K562 (cell line): ENCODE data around the gene GOLIM4. TPM values are rescaled to one million over a fixed set of nuclear protein-coding genes. Genes with fewer than 3 reads are reported as not detected.

Experiments
- ATAC-seq: fragments of 200-7000 bp; cut with Tn5 transposase; 3 replicates; pipeline ENCODE4 v1.9.1; 2020; ENCODE audit warnings: moderate library complexity
- BruUV-seq: library from RNA; stranded (reverse); fragments of 400-500 nt; replicated peaks from 2 replicates; lab custom pipeline; 2021; lab: Mats Ljungman, UMichigan
- CTCF ChIA-PET: fragments of 300-600 bp; formaldehyde crosslinking; extraction: SDS; loops from one replicate; lab custom pipeline; 2021; ENCODE audit warnings: low intra/inter-chr PET ratio; lab: Yijun Ruan, JAX
- POLR2A ChIA-PET: fragments of 300-600, 350-650 bp; sonication (Branson Sonifier 250); formaldehyde crosslinking; extraction: SDS; loops from one replicate; lab custom pipeline; 2021; ENCODE audit warnings: antibody characterized with exemption, inconsistent platforms; lab: Yijun Ruan, JAX
- DNase-seq, 4 experiments: peaks; one replicate each; pipeline versions ENCODE4 v3.0.0 to v3.0.0-alpha.2; 2011 to 2018; ENCODE audit warnings: low spot score in 3 of 4, mixed read lengths in 3 of 4; ENCODE audit errors: extremely low read depth in 1 of 4
- FAIRE-seq: peaks from 2 replicates; lab custom pipeline; 2011; peaks lifted over from hg19 to GRCh38; lab: Jason Lieb, UNC
- H2AFZ ChIP-seq: 2 replicates; pipeline ENCODE4 v1.6.0; 2011; ENCODE audit warnings: low read depth, low read length, control low read depth, inconsistent platforms
- H3K27ac ChIP-seq: fragments of 200-600 bp; 3 replicates; pipeline ENCODE4 v1.8.0; 2011; ENCODE audit warnings: low read depth, mild to moderate bottlenecking, control low read depth, inconsistent platforms, low read length, moderate library complexity, mixed read lengths; ENCODE audit errors: extremely low read depth
- H3K27me3 ChIP-seq, 2 experiments: fragments of 300-600 bp in 1 of 2; 2 replicates in 1 of 2; 3 replicates in 1 of 2; pipeline versions ENCODE4 v1.6.0 to v1.8.0; 2011; ENCODE audit warnings: inconsistent platforms in 2 of 2, low read length in 2 of 2, mild to moderate bottlenecking in 1 of 2, mixed read lengths in 1 of 2, moderate library complexity in 1 of 2; ENCODE audit not compliant: control insufficient read depth in 2 of 2, insufficient read depth in 2 of 2
- H3K36me3 ChIP-seq: fragments of 300-600 bp; 3 replicates; pipeline ENCODE4 v1.8.0; 2011; ENCODE audit warnings: mild to moderate bottlenecking, low read length, inconsistent platforms; ENCODE audit not compliant: control insufficient read depth, insufficient read depth
- H3K4me1 ChIP-seq, 2 experiments: fragments of 200-600 bp in 1 of 2; replicated peaks in 1 of 2; 2 replicates in 1 of 2; 3 replicates in 1 of 2; pipeline versions ENCODE4 v1.5.1 to v1.8.0; 2011; ENCODE audit warnings: inconsistent platforms in 2 of 2, low read length in 2 of 2, mild to moderate bottlenecking in 1 of 2, mixed read lengths in 1 of 2, moderate library complexity in 1 of 2; ENCODE audit not compliant: control insufficient read depth in 2 of 2, insufficient read depth in 2 of 2
- H3K4me2 ChIP-seq: 2 replicates; pipeline ENCODE4 v1.6.1; 2011; ENCODE audit warnings: low read length, control low read depth, inconsistent platforms, mixed read lengths; ENCODE audit not compliant: insufficient read depth
- H3K4me3 ChIP-seq: fragments of 200-600 bp; sonication (generic), shearing (Covaris generic); 2 replicates; pipeline ENCODE4 v1.5.1; 2016; ENCODE audit warnings: control low read depth, inconsistent platforms
- H3K79me2 ChIP-seq: fragments of 200-600 bp; 3 replicates; pipeline ENCODE4 v1.8.0; 2011; ENCODE audit warnings: low read length, inconsistent platforms; ENCODE audit not compliant: control insufficient read depth, insufficient read depth
- H3K9ac ChIP-seq, 2 experiments: 2 replicates each; pipeline versions ENCODE4 v1.6.0 to v1.6.1; 2011; ENCODE audit warnings: low read depth in 2 of 2, low read length in 2 of 2, control low read depth in 1 of 2, inconsistent platforms in 1 of 2, mild to moderate bottlenecking in 1 of 2, mixed read lengths in 1 of 2; ENCODE audit not compliant: insufficient read depth in 1 of 2
- H3K9me1 ChIP-seq: one replicate; pipeline ENCODE4 v1.6.0; 2011; ENCODE audit warnings: inconsistent platforms, mild to moderate bottlenecking, low read length, moderate library complexity; ENCODE audit not compliant: control insufficient read depth, insufficient read depth
- H3K9me3 ChIP-seq: replicated peaks from 2 replicates; pipeline ENCODE4 v1.5.1; 2011; ENCODE audit warnings: low read depth, low read length, inconsistent platforms; ENCODE audit not compliant: control insufficient read depth, insufficient read depth
- H4K20me1 ChIP-seq: replicated peaks from 2 replicates; pipeline ENCODE4 v1.6.1; 2011; ENCODE audit warnings: low read length, inconsistent platforms, mixed read lengths; ENCODE audit not compliant: control insufficient read depth, insufficient read depth
- ETV1 ChIP-seq: fragments of 450-650 bp; conservative IDR thresholded peaks from 2 replicates; pipeline ENCODE4 v1.6.1; 2016; ENCODE audit warnings: missing genetic modification characterization, control low read depth, low read depth, missing compliant biosample characterization
- NFE2L1 ChIP-seq: fragments of 450-650 bp; IDR thresholded peaks from 2 replicates; pipeline ENCODE4 v1.6.1; 2016; ENCODE audit warnings: missing genetic modification characterization, low read depth, mild to moderate bottlenecking, missing compliant biosample characterization, moderate library complexity, borderline replicate concordance
- POLR2H ChIP-seq: IDR thresholded peaks from 2 replicates; pipeline ENCODE4 v1.6.1; 2016; ENCODE audit warnings: missing genetic modification characterization, low read depth, mild to moderate bottlenecking, control low read depth, missing compliant biosample characterization, moderate library complexity
- RBFOX2 ChIP-seq: fragments of 200-400 bp; formaldehyde crosslinking; IDR thresholded peaks from 2 replicates; pipeline ENCODE4 v1.6.1; 2017; ENCODE audit warnings: low read depth, mild to moderate bottlenecking, low read length, moderate library complexity
- RBM15 ChIP-seq: fragments of 200-400 bp; formaldehyde crosslinking; IDR thresholded peaks from 2 replicates; pipeline ENCODE4 v1.6.1; 2018; ENCODE audit warnings: mild to moderate bottlenecking, low read length, moderate library complexity; ENCODE audit not compliant: insufficient read depth
- SUPT5H ChIP-seq: fragments of 450-650 bp; IDR thresholded peaks from 2 replicates; pipeline ENCODE4 v1.6.1; 2016
- TAF1 ChIP-seq: IDR thresholded peaks from 2 replicates; pipeline ENCODE4 v1.6.1; 2011; ENCODE audit warnings: mild to moderate bottlenecking, low read length, moderate library complexity; ENCODE audit not compliant: insufficient read depth, control insufficient read depth, severe bottlenecking; ENCODE audit errors: extremely low read depth
- TAL1 ChIP-seq: fragments of 450-650 bp; IDR thresholded peaks from 2 replicates; pipeline ENCODE4 v1.6.1; 2016; ENCODE audit warnings: mild to moderate bottlenecking
- TEAD1 ChIP-seq, 2 experiments: fragments of 450-650 bp in 1 of 2; sonication (generic) in 1 of 2; formaldehyde crosslinking; IDR thresholded peaks; 2 replicates each; pipeline versions ENCODE4 v1.4.0 to v1.8.0; 2020 to 2022; ENCODE audit warnings: mild to moderate bottlenecking in 2 of 2, missing genetic modification reagents in 1 of 2
- TRIM28 ChIP-seq: fragments of 450-650 bp; IDR thresholded peaks from 2 replicates; pipeline ENCODE4 v1.6.1; 2017
- ZBTB7A ChIP-seq: IDR thresholded peaks from 2 replicates; pipeline ENCODE4 v1.6.1; 2011; ENCODE audit warnings: low read depth, mild to moderate bottlenecking, low read length, moderate library complexity, borderline replicate concordance; ENCODE audit not compliant: control insufficient read depth
- ZFP36 ChIP-seq: fragments of 150-350 bp; IDR thresholded peaks from 2 replicates; pipeline ENCODE4 v1.6.1; 2018; ENCODE audit warnings: low read length, low read depth; ENCODE audit not compliant: partially characterized antibody
- ZNF143 ChIP-seq: sonication (generic); formaldehyde crosslinking; IDR thresholded peaks from 2 replicates; pipeline ENCODE4 v1.9.0; 2022; ENCODE audit warnings: mild to moderate bottlenecking, missing genetic modification reagents
- ZNF668 ChIP-seq: fragments of 250-450 bp; sonication (Bioruptor Pico); IDR thresholded peaks from 2 replicates; pipeline ENCODE4 v1.8.0; 2022; ENCODE audit warnings: mild to moderate bottlenecking, inconsistent platforms
- WGBS: fragments of 100-300 bp; shearing (Covaris generic); methylation state at CpG from one replicate; pipeline ENCODE4 v1.1.6; 2016; ENCODE audit warnings: low coverage, mixed read lengths; ENCODE audit not compliant: insufficient coverage; ENCODE audit errors: missing lambda C conversion rate; 5-methylcytosine and 5-hydroxymethylcytosine counted together
- in situ Hi-C: fragments of 300-500 bp; cut with MboI; formaldehyde crosslinking; loops from 4 replicates; pipeline ENCODE4 v1.15.0; 2018; ENCODE audit warnings: inconsistent platforms, mixed read lengths
- intact Hi-C: fragments of 100-400 bp; cut with micrococcal nuclease; formaldehyde crosslinking; loops from 2 replicates; pipeline ENCODE4 v1.14.2; 2022
- polyA plus RNA-seq, 8 experiments: library from polyadenylated mRNA; depleted of rRNA in 4 of 8; stranded (reverse) in 5 of 8; unstranded in 3 of 8; fragments of >200 nt; fragmentation: Nextera tagmentation in 2 of 8; fragmentation: Illumina TruSeq in 1 of 8; extraction: Ambion mirVana in 2 of 8; extraction: Trizol in 1 of 8; gene quantifications; 2 replicates each; pipeline versions ENCODE4 v1.2.1 to v1.2.3, GENCODE V29; 2011 to 2014; ENCODE audit warnings: inconsistent platforms in 1 of 8, missing spikeins in 1 of 8
- total RNA-seq, 7 experiments: library from RNA; depleted of rRNA in 6 of 7; stranded (reverse); fragments of >200 nt in 6 of 7; fragmentation: Illumina TruSeq in 2 of 7; extraction: Trizol in 2 of 7; gene quantifications; 2 replicates each; pipeline versions ENCODE4 v1.2.1 to v1.2.3, GENCODE V29; 2011 to 2021; ENCODE audit warnings: low replicate concordance in 1 of 7
- TF ChIP-seq, protein P1 (sequence below): sonication (generic); formaldehyde crosslinking; IDR thresholded peaks from 2 replicates; pipeline ENCODE4 v1.8.1; 2023; ENCODE audit warnings: mild to moderate bottlenecking, missing genetic modification reagents

GOLIM4 gene
- total and polyA plus RNA-seq, 9 of the 15 experiments (the other 6 are each of a cell fraction or from before 2014, with no cell fraction given): 9.3 to 39.4 (median 31.0) TPM

DNA sequence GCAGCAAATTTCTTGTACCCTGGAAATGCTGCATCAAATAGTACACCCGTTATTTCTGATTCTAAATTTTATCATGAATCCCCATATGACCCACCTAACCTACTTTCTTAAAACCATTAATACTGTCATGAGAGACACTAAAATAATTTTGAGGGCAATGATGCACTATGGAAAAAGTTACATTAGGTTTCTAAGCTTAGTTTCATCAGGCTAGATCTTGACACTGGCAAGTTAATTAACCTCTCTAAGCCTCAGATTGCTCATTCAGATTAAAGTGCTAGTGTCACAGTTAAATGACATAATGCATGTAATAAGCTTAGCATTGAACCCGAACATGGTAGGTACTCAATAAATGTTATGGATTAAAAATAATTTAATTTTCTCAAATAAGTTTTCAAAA, 8.2 kb downstream of the GOLIM4 start:
- Histone ChIP-seq H3K79me2 (peaks cover 99% of the 10 kb centered on the region), H3K36me3 (peaks cover 3% of the 10 kb centered on the region; the same call in 1 of the 3 replicates), H3K4me3 (no peak overlapping the region), H3K9me3 (no peaks in the 10 kb centered on the region), H3K9me1 (no peaks in the 10 kb centered on the region), H3K9ac (no peak overlapping the region), H3K27me3 (no peaks in the 10 kb centered on the region), H4K20me1 (no peaks in the 10 kb centered on the region), H3K4me1 (peaks cover 0 to 72% of the 10 kb centered on the region in 2 experiments; a peak in 4 of 5 replicates), H2AFZ (no peak overlapping the region), H3K4me2 (0 out of 2 replicates have a peak overlapping the region, but pooled peaks have one; percentile 2), H3K27ac (no peak overlapping the region; the same call in 2 of the 3 replicates)
- no peak for ATAC-seq
- ChIA-PET POLR2A (interaction anchor here (1.3 kb wide), 1 partner anchor 13 kb away, joined by 5 read pairs; no protein-coding TSS in a partner anchor), CTCF (no interaction called here)
- TF ChIP-seq NFE2L1 (no peak), TEAD1 (CRISPR knock-in tag; IDR thresholded peaks at IDR 0.05) (no peak), RBFOX2 (no peak), SUPT5H (no peak), TAF1 (no peak), ZBTB7A (no peak), ZNF668 (CRISPR knock-in tag) (no peak), TRIM28 (no peak), TAL1 (no peak), ZNF143 (CRISPR knock-in tag) (no peak), RBM15 (no peak), ETV1 (tag) (no peak), ZFP36 (no peak), POLR2H (tag) (no peak)
- TF ChIP-seq, protein P1, sequence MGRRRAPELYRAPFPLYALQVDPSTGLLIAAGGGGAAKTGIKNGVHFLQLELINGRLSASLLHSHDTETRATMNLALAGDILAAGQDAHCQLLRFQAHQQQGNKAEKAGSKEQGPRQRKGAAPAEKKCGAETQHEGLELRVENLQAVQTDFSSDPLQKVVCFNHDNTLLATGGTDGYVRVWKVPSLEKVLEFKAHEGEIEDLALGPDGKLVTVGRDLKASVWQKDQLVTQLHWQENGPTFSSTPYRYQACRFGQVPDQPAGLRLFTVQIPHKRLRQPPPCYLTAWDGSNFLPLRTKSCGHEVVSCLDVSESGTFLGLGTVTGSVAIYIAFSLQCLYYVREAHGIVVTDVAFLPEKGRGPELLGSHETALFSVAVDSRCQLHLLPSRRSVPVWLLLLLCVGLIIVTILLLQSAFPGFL (CRISPR knock-in tag): no peak
- DNase-seq: no peak
- intact Hi-C loops (no loop called here), in situ Hi-C loops (no loop called here)
- WGBS: 35% methylated on average over 2 of the region's 2 CpGs
- no peak for FAIRE-seq
- no TSS peak for BruUV-seq
